ENCODE data around the gene CACNA1H. TPM values are rescaled to one million over a fixed set of nuclear protein-coding genes. Genes with fewer than 3 reads are reported as not detected.

Gene CACNA1H
- total RNA-seq, 1 donor from 2014 or later, result 4.1 TPM

GRCh38 chr16:1155353-1156054, 2.6 kb downstream of the CACNA1H start:
- ATAC-seq (no peak), DNase-seq (ENCODE audit: low spot score) (no peak)
- intact Hi-C loops (cut with DNase I), result loop anchor here (5.0 kb wide), 1 partner anchor 697 kb away; no protein-coding TSS in a partner anchor

GRCh38 chr16:1156055-1156982, 3.4 kb downstream of the CACNA1H start:
- DNase-seq (ENCODE audit: low spot score) (no peak), ATAC-seq (no peak)
- intact Hi-C loops (cut with DNase I), result loop anchor here (5.0 kb wide), 1 partner anchor 696 kb away; no protein-coding TSS in a partner anchor

GRCh38 chr16:1156983-1157638, 4.2 kb downstream of the CACNA1H start:
- DNase-seq (ENCODE audit: low spot score), result no peak
- ATAC-seq, result no peak
- intact Hi-C loops (cut with DNase I), result loop anchor here (5.0 kb wide), 1 partner anchor 695 kb away; no protein-coding TSS in a partner anchor

GRCh38 chr16:1157639-1158455, 4.9 kb downstream of the CACNA1H start:
- DNase-seq (ENCODE audit: low spot score) (no peak), ATAC-seq (no peak)
- intact Hi-C loops (cut with DNase I), result loop anchor here (5.0 kb wide), 1 partner anchor 694 kb away; no protein-coding TSS in a partner anchor

GRCh38 chr16:1158456-1159324, 5.8 kb downstream of the CACNA1H start:
- intact Hi-C loops (cut with DNase I), result loop anchor here (5.0 kb wide), 1 partner anchor 694 kb away; no protein-coding TSS in a partner anchor
- ATAC-seq (peak; percentile 34), DNase-seq (ENCODE audit: low spot score) (no peak)

- ATAC-seq (no peak), DNase-seq (ENCODE audit: low spot score) (no peak)
- intact Hi-C loops (cut with DNase I), result loop anchor here (5.0 kb wide), 1 partner anchor 693 kb away; no protein-coding TSS in a partner anchor
Observed at GRCh38 chr16:1159325-1159972, 6.5 kb downstream of the CACNA1H start.

- intact Hi-C loops (cut with DNase I), result loop anchor here (5.0 kb wide), 1 partner anchor 692 kb away; no protein-coding TSS in a partner anchor
- ATAC-seq (no peak), DNase-seq (ENCODE audit: low spot score) (no peak)
Observed at GRCh38 chr16:1159973-1160772, 7.3 kb downstream of the CACNA1H start.

- intact Hi-C loops (cut with DNase I), result no loop called here
- ATAC-seq (no peak), DNase-seq (ENCODE audit: low spot score) (no peak)
Observed at GRCh38 chr16:1160773-1161348, 8.0 kb downstream of the CACNA1H start.

GRCh38 chr16:1162701-1163566, 10.0 kb downstream of the CACNA1H start:
- DNase-seq (ENCODE audit: low spot score), result no peak
- ATAC-seq, result no peak
- intact Hi-C loops (cut with DNase I), result no loop called here

- DNase-seq (ENCODE audit: low spot score) (no peak), ATAC-seq (no peak)
- intact Hi-C loops (cut with DNase I), result no loop called here
Observed at GRCh38 chr16:1163567-1164055, 10.7 kb downstream of the CACNA1H start.

- intact Hi-C loops (cut with DNase I), result no loop called here
- ATAC-seq (no peak), DNase-seq (ENCODE audit: low spot score) (no peak)
Observed at GRCh38 chr16:1164382-1164781, 11.5 kb downstream of the CACNA1H start.

- ATAC-seq, result no peak
- intact Hi-C loops (cut with DNase I), result no loop called here
- no peak for DNase-seq (ENCODE audit: low spot score)
Observed at GRCh38 chr16:1164975-1165374, 12.1 kb downstream of the CACNA1H start.

GRCh38 chr16:1165511-1165910, 12.6 kb downstream of the CACNA1H start:
- DNase-seq (ENCODE audit: low spot score) (no peak), ATAC-seq (no peak)
- intact Hi-C loops (cut with DNase I), result no loop called here

GRCh38 chr16:1167276-1168107, 14.6 kb downstream of the CACNA1H start:
- no peak for ATAC-seq
- intact Hi-C loops (cut with DNase I), result no loop called here

More at GRCh38 chr16:1167276-1168107, 14.6 kb downstream of the CACNA1H start:
- no peak for DNase-seq (ENCODE audit: low spot score)
